GM23248 (cell line): ENCODE results near the gene AARS2.

ENCODE experiments used
- EZH2 ChIP-seq: fragments of 200-600 bp; sonication (generic); IDR thresholded peaks from 2 replicates; pipeline ENCODE4 v1.6.1; 2018; ENCODE audit warnings: antibody characterized with exemption, mild to moderate bottlenecking; ENCODE audit not compliant: insufficient read depth, poor library complexity, severe bottlenecking
- EZH2phosphoT487 ChIP-seq: fragments of 200-600 bp; sonication (generic); IDR thresholded peaks from 2 replicates; pipeline ENCODE4 v1.6.1; 2018; ENCODE audit warnings: antibody characterized with exemption, moderate library complexity, mild to moderate bottlenecking, low read depth; ENCODE audit not compliant: insufficient read depth

DNA sequence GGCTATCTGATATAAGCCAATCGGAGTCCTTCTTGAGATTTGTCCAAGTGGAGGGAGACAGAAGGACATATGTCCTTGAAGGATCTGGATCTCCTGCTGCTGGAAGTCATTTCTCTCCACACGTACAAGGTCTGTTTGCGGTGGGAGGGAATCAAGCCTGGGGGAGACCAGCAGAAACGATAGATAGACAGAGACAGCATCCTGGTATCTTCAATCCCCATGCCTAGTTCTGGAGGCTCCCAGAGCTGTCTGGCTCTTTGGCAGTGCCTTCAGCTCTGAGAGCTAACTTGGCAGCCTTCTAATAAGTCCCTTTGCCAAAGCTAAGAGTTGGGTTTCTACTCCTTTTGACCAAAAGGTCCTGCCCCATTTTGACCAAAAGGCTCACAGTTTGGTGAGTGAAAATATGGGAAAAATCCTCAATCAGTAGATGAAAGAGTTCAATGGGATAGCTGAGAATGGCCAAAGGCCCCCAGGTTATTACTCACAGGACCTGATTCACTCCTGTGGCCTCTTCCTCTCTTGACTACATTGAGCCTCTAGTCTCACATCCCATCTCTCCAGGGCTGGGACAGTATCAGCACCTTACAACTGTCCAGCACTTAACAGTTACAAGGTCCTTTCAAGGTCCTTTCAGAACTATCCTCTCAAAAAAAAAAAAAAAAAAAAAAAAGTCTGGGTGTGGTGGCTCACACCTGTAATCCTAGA, 20.3 kb downstream of the AARS2 start:
- TF ChIP-seq EZH2phosphoT487 (no peak), EZH2 (no peak)
